Renal cortical epithelial cell (primary cell): ENCODE measurements around the gene TNRC6C. TPM values are rescaled to one million over a fixed set of nuclear protein-coding genes. Genes with fewer than 3 reads are reported as not detected.
"Not testable (repeated sequence)": the region's sequence is repeated elsewhere in the genome, so short reads cannot be mapped to it uniquely, and the experiment has no call there.

Source experiments
- DNase-seq: peaks from one replicate; pipeline ENCODE4 v3.0.0-alpha.2; 2011; ENCODE audit warnings: low read depth
- total RNA-seq: library from RNA; depleted of rRNA; stranded (reverse); fragments of >200 nt; gene quantifications from 2 replicates; pipeline ENCODE4 v1.2.3, GENCODE V29; 2014

The TNRC6C gene
- total RNA-seq, 1 donor from 2014 or later: 2.3 TPM

GRCh38 chr17:78082355-78082872 lies 123.9 kb downstream of the TNRC6C start:
- DNase-seq: not testable (repeated sequence)

- no peak for DNase-seq
Observed at GRCh38 chr17:78082988-78083387, 124.5 kb downstream of the TNRC6C start.

- DNase-seq: no peak
Observed at GRCh38 chr17:78086740-78087139, 128.2 kb downstream of the TNRC6C start.

- DNase-seq: no peak
Observed at GRCh38 chr17:78088529-78088928, 130.0 kb downstream of the TNRC6C start.

GRCh38 chr17:78089576-78090281 lies 131.2 kb downstream of the TNRC6C start:
- no peak for DNase-seq

- no peak for DNase-seq
Observed at GRCh38 chr17:78092794-78093324, 134.4 kb downstream of the TNRC6C start.

GRCh38 chr17:78095035-78095434 lies 136.5 kb downstream of the TNRC6C start:
- DNase-seq: no peak

GRCh38 chr17:78096093-78096492 lies 137.6 kb downstream of the TNRC6C start:
- DNase-seq: no peak

- no peak for DNase-seq
Observed at GRCh38 chr17:78101112-78101511, 142.6 kb downstream of the TNRC6C start.

GRCh38 chr17:78101542-78101941 lies 143.0 kb downstream of the TNRC6C start:
- DNase-seq: no peak

- DNase-seq: no peak
Observed at GRCh38 chr17:78103311-78103710, 144.8 kb downstream of the TNRC6C start.

- no peak for DNase-seq
Observed at GRCh38 chr17:78104540-78104941, 146.0 kb downstream of the TNRC6C start.

- no peak for DNase-seq
Observed at GRCh38 chr17:78105101-78105500, 146.6 kb downstream of the TNRC6C start.

- no peak for DNase-seq
Observed at GRCh38 chr17:78105551-78105950, 147.0 kb downstream of the TNRC6C start.

- DNase-seq: no peak
Observed at GRCh38 chr17:78106211-78106610, 147.7 kb downstream of the TNRC6C start.

GRCh38 chr17:78107457-78107856 lies 149.0 kb downstream of the TNRC6C start:
- DNase-seq: no peak

- no peak for DNase-seq
Observed at GRCh38 chr17:78107976-78108725, 149.6 kb downstream of the TNRC6C start.

- DNase-seq: no peak
Observed at GRCh38 chr17:78108726-78109488, 150.4 kb downstream of the TNRC6C start.

- DNase-seq: no peak
Observed at GRCh38 chr17:78109489-78109761, 150.9 kb downstream of the TNRC6C start.

- DNase-seq: no peak
Observed at GRCh38 chr17:78110363-78111015, 152.0 kb downstream of the TNRC6C start.

GRCh38 chr17:78111016-78111726 lies 152.7 kb downstream of the TNRC6C start:
- no peak for DNase-seq
